HEK293 (cell line): ENCODE results near the gene CD83.

Experiments used
- CTCF ChIP-seq: fragments of 450-650 bp; formaldehyde crosslinking; IDR thresholded peaks from 2 replicates; pipeline ENCODE4 v1.5.1; 2016; ENCODE audit warnings: missing biosample characterization, missing genetic modification characterization
- ZBTB11 ChIP-seq: fragments of 450-650 bp; formaldehyde crosslinking; conservative IDR thresholded peaks from 2 replicates; pipeline ENCODE4 v1.5.1; 2016; ENCODE audit warnings: low read depth, missing biosample characterization, missing genetic modification characterization
- ZNF133 ChIP-seq: fragments of 450-650 bp; formaldehyde crosslinking; IDR thresholded peaks from 2 replicates; pipeline ENCODE4 v1.5.1; 2016; ENCODE audit warnings: missing biosample characterization, missing genetic modification characterization
- ZNF302 ChIP-seq: fragments of 450-650 bp; formaldehyde crosslinking; IDR thresholded peaks from 2 replicates; pipeline ENCODE4 v1.5.1; 2016; ENCODE audit warnings: missing biosample characterization, missing genetic modification characterization, low read depth
- ZNF639 ChIP-seq: fragments of 450-650 bp; formaldehyde crosslinking; IDR thresholded peaks from 2 replicates; pipeline ENCODE4 v1.5.1; 2016; ENCODE audit warnings: missing biosample characterization, missing genetic modification characterization

- TF ChIP-seq ZNF639 (tag by site-specific recombination) (no peak), ZNF302 (tag by site-specific recombination) (no peak), CTCF (tag by site-specific recombination) (no peak), ZNF133 (tag by site-specific recombination) (no peak), ZBTB11 (no peak)
These were observed 48.9 kb upstream of the CD83 start for GRCh38 chr6:14068623-14069022.
